Mesothelial cell of epicardium (in vitro differentiated cells): ENCODE data around the gene TRERF1. TPM values are rescaled to one million over a fixed set of nuclear protein-coding genes. Genes with fewer than 3 reads are reported as not detected.

Experiments used
- DNase-seq, 2 experiments: peaks; one replicate each; pipeline ENCODE4 v3.0.0; 2021; ENCODE audit warnings: low spot score in 2 of 2; ENCODE audit not compliant: unreplicated experiment in 2 of 2
- H3K27ac Mint-ChIP-seq: 2 replicates; pipeline ENCODE4 v1.8.0; 2021; ENCODE audit warnings: mixed read lengths
- H3K27me3 Mint-ChIP-seq: 2 replicates; pipeline ENCODE4 v1.8.0; 2021; ENCODE audit warnings: low read depth, mixed read lengths
- H3K36me3 Mint-ChIP-seq: 2 replicates; pipeline ENCODE4 v1.8.0; 2021; ENCODE audit warnings: mixed read lengths
- H3K4me1 Mint-ChIP-seq: 2 replicates; pipeline ENCODE4 v1.8.0; 2021; ENCODE audit warnings: mixed read lengths
- H3K4me3 Mint-ChIP-seq: 2 replicates; pipeline ENCODE4 v1.8.0; 2021; ENCODE audit warnings: mild to moderate bottlenecking, moderate library complexity, mixed read lengths
- H3K9me3 Mint-ChIP-seq: 2 replicates; pipeline ENCODE4 v1.8.0; 2021; ENCODE audit warnings: mixed read lengths
- CTCF ChIP-seq: fragments of 200-600 bp; sonication (generic); IDR thresholded peaks from one replicate; pipeline ENCODE4 v1.5.0; 2021; ENCODE audit warnings: antibody characterized with exemption; ENCODE audit not compliant: unreplicated experiment
- total RNA-seq: library from RNA; stranded (reverse); gene quantifications from 3 replicates; pipeline ENCODE4 v1.2.1, GENCODE V29; 2021

Gene TRERF1
- total RNA-seq, 1 donor from 2014 or later = 19.8 TPM

DNA sequence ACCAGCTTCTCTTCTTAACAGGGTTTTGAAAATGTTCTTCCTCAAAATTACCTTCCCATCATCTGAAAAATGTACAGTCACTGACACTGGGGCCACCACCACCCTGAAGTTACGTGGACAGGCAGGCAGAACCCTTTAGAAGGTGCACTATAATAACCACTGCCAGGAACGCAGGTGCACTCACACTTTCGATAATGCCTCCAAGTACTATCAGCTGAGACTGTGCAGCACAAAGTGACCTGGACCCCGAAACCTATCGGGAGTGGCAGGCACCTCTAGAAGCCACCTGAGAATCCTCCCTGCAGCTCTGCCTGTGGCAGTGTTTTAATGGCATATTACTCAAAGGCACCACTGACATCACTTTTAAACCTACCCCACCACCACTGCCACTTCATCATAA lies 66.4 kb downstream of the TRERF1 start:
- TF ChIP-seq CTCF = no peak
- no peak overlapping the region for H3K27ac Mint-ChIP-seq
- no peaks in the 10 kb centered on the region for H3K9me3 Mint-ChIP-seq
- no peaks in the 10 kb centered on the region for H3K4me1 Mint-ChIP-seq
- DNase-seq = no peak
- H3K27me3 Mint-ChIP-seq = no peaks in the 10 kb centered on the region
- no peaks in the 10 kb centered on the region for H3K36me3 Mint-ChIP-seq
- no peak overlapping the region for H3K4me3 Mint-ChIP-seq

DNA sequence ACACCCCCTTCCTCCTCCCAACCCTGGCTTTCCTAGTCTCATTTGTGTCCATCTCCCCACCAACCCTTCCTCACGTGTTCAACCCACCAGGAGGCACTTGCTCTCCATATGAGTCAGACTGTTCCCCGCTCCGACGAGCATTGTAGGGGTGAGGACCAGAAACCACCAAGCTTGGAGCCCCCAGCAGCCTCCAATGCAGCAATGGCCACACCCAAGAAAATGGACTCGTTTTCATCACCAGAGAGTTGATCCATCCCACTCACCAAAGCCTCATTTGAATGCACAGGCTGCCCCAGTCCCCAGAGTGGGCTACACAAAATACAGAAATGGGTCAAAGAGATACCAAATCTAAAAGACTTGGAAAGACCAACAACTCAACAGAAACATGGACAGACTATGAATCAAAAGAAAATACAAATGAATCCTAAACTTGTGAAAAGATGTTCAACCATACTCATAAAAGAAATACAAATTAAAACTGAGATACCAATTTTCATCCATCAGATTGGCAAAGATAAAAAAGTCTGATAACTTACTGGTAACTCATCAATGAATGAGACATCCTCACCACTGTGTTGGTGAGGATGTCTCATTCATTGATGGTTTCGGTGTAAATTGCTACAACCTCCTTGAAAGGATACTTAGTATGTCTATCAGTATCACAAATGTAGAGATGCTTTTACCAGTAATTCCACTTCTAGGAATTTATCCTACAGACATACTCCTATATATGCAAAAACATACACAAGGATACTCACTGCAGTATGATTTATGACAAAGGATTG lies 68.1 kb downstream of the TRERF1 start:
- H3K36me3 Mint-ChIP-seq = no peaks in the 10 kb centered on the region
- no peak overlapping the region for H3K4me3 Mint-ChIP-seq
- no peak for TF ChIP-seq CTCF
- H3K4me1 Mint-ChIP-seq = no peaks in the 10 kb centered on the region
- no peaks in the 10 kb centered on the region for H3K9me3 Mint-ChIP-seq
- no peaks in the 10 kb centered on the region for H3K27me3 Mint-ChIP-seq
- no peak overlapping the region for H3K27ac Mint-ChIP-seq
- DNase-seq = no peak

DNA sequence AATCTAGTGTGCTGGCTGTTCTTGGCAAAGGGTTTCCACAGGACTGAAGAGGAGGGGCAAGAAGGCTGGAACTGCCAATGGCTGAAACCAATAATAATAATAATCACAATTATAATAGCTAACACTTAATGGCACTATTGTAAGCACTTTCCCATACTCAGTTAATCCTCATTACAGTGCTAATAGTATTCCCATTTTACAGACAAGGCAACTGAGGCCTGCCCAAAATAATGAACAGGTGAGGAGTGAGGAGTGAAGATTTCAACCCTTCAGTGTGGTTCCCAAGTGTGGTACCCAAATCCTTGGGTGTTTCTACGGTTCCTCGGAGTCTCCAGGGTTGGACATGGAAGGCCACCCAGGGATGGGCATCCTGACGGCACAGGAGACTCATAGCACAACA lies 69.9 kb downstream of the TRERF1 start:
- no peak for TF ChIP-seq CTCF
- H3K4me3 Mint-ChIP-seq = no peak overlapping the region
- H3K27ac Mint-ChIP-seq = no peak overlapping the region
- H3K4me1 Mint-ChIP-seq = peaks cover 1% of the 10 kb centered on the region
- no peaks in the 10 kb centered on the region for H3K9me3 Mint-ChIP-seq
- peaks cover 2% of the 10 kb centered on the region for H3K36me3 Mint-ChIP-seq
- no peaks in the 10 kb centered on the region for H3K27me3 Mint-ChIP-seq
- DNase-seq = no peak

- Mint-ChIP-seq H3K36me3 (peaks cover 3% of the 10 kb centered on the region), H3K27me3 (no peaks in the 10 kb centered on the region), H3K27ac (no peak overlapping the region), H3K9me3 (no peaks in the 10 kb centered on the region), H3K4me1 (peaks cover 3% of the 10 kb centered on the region), H3K4me3 (no peak overlapping the region)
- DNase-seq = no peak
- TF ChIP-seq CTCF = no peak
Observed at GRCh38 chr6:42380228-42380979, 71.3 kb downstream of the TRERF1 start.

DNA sequence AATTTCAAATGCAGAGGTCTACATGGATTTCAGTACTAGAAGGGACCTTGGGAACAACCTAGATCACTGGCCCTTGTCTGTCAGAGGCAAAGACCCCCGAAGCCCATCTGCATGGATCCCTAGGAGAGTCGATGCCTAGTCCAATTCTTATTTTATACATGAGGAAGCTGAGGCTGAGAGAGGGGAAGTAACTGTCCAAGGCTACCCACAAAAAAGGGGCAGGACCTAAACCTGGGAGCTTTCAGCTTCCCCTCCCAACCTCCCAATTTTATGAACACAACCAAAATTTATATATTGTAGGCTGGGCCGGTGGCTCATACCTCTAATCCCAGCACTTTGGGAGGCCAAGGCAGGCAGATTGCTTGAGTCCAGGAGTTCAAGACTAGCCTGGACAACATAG lies 73.2 kb downstream of the TRERF1 start:
- Mint-ChIP-seq H3K27me3 (no peaks in the 10 kb centered on the region), H3K4me3 (no peak overlapping the region), H3K9me3 (no peaks in the 10 kb centered on the region), H3K27ac (no peak overlapping the region), H3K4me1 (peaks cover 3% of the 10 kb centered on the region), H3K36me3 (peaks cover 3% of the 10 kb centered on the region)
- TF ChIP-seq CTCF = no peak
- no peak for DNase-seq
